Kidney (tissue), 14 donors: Measurements from ENCODE around the gene FLT1. TPM values are rescaled to one million over a fixed set of nuclear protein-coding genes. Genes with fewer than 3 reads are reported as not detected.

Experiments
- DNase-seq, 5 donors: peaks; one replicate each; pipeline ENCODE4 v3.0.0-alpha.2; 2013 to 2020
- FAIRE-seq: peaks from 2 replicates; lab custom pipeline; 2012; peaks lifted over from hg19 to GRCh38; lab: Jason Lieb, UNC
- H3K27ac ChIP-seq, 2 donors: one replicate each; pipeline ENCODE4 v1.7.0; 2013; ENCODE audit warnings: low read depth in 2 of 2, low read length in 2 of 2, inconsistent platforms in 1 of 2
- H3K27me3 ChIP-seq: one replicate; pipeline ENCODE4 v1.7.1; 2013; ENCODE audit warnings: low read length, inconsistent platforms; ENCODE audit not compliant: control insufficient read depth, insufficient read depth
- H3K36me3 ChIP-seq, 3 donors: one replicate each; pipeline versions ENCODE4 v1.7.0 to v1.7.1; 2013; ENCODE audit warnings: low read length in 3 of 3, control low read depth in 1 of 3, inconsistent platforms in 1 of 3; ENCODE audit not compliant: insufficient read depth in 3 of 3, control insufficient read depth in 2 of 3
- H3K4me1 ChIP-seq, 3 donors: one replicate each; pipeline versions ENCODE4 v1.7.0 to v1.7.1; 2013; ENCODE audit warnings: low read length in 3 of 3, inconsistent platforms in 1 of 3, low read depth in 1 of 3; ENCODE audit not compliant: control insufficient read depth in 2 of 3, insufficient read depth in 2 of 3
- H3K4me3 ChIP-seq, 3 donors: one replicate each; pipeline versions ENCODE4 v1.7.0 to v1.8.1; 2013; ENCODE audit warnings: low read length in 3 of 3, control low read depth in 1 of 3, inconsistent platforms in 1 of 3
- H3K9ac ChIP-seq, 3 donors: one replicate each; pipeline versions ENCODE4 v1.7.0 to v1.7.1; 2013; ENCODE audit warnings: low read length in 3 of 3, control low read depth in 1 of 3, inconsistent platforms in 1 of 3
- H3K9me3 ChIP-seq, 3 donors: one replicate each; pipeline versions ENCODE4 v1.7.0 to v1.7.1; 2013; ENCODE audit warnings: low read length in 3 of 3, control low read depth in 1 of 3, inconsistent platforms in 1 of 3; ENCODE audit not compliant: control insufficient read depth in 2 of 3, insufficient read depth in 1 of 3
- intact Hi-C: fragments of 100-400 bp; cut with DNase I; formaldehyde crosslinking; loops from one replicate; pipeline ENCODE4 v1.11.1; 2022
- polyA plus RNA-seq: library from polyadenylated mRNA; stranded (reverse); fragments of 350-450 nt; fragmentation: Illumina TruSeq; extraction: RNeasy Lipid Tissue Mini Kit (QIAGEN cat#74804); gene quantifications from one replicate; pipeline ENCODE4 v1.2.3, GENCODE V29; 2014; ENCODE audit warnings: low read depth, low replicate concordance; ENCODE audit not compliant: insufficient read depth
- total RNA-seq: library from RNA; stranded (reverse); fragmentation: NEBNext Ultra II Directional; extraction: Animal tissue kit (Norgen Biotek cat#: 25700); gene quantifications from one replicate; pipeline ENCODE4 v1.2.1, GENCODE V29; 2021
- TF ChIP-seq, protein P1 (sequence below): IDR thresholded peaks from 3 replicates; pipeline ENCODE4 v1.5.1; 2012; ENCODE audit warnings: mild to moderate bottlenecking, moderate library complexity, borderline replicate concordance; ENCODE audit not compliant: insufficient read depth; ENCODE audit errors: extremely low read depth
- donor health status: control.
- donor health status: control.
- donor health status: control.
- donor health status: control.
- donor health status: control.
- donor health status: DM: yes; HTN: yes; CAD: no.
- donor health status: Normal renal cell carcinoma (clear cell type).

The FLT1 gene
- total and polyA plus RNA-seq, 2 donors from 2014 or later = 17.2 to 45.7 TPM

DNA sequence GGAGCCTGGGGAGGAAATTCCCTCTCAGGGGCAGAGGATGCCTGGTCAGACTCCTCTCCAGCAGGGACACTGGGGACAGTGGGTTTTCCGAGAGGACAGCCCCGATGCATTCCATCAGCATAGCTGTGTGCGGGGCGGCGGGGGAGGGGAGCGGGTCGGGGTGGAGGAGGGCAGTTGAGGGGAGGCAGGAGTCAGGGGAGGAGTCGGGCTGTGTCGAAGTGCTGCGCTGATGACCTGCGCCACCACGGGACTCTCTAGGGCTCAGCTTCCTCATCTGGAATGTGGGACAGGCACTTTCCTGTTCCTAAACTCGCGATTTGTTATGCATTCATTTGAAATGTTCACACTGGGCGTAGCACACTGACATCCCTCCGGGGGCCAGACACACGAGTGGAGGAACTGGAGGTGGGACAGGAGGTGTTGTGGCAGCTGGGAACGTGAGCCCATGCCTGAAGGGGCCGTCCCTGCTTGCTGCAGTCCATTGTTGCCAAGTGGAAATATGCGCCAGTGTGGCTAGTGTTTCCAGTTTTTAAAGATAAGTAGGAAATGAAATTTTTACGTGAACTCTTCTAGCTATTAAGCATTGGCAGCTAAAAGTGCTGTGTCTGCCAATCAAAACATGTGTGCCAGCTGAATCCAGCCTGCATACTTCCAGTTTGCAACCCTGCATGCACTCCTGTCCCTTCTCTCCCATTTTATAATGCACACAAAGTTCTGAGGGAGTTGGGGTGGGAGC is 43.3 kb downstream of the FLT1 start:
- intact Hi-C loops = no loop called here
- Histone ChIP-seq H3K9ac (no peak overlapping the region), H3K27ac (no peak overlapping the region), H3K36me3 (no peaks in the 10 kb centered on the region), H3K4me1 (no peaks in the 10 kb centered on the region), H3K4me3 (no peak overlapping the region), H3K27me3 (no peaks in the 10 kb centered on the region), H3K9me3 (peaks cover 0 to 5% (median 4%) of the 10 kb centered on the region in 3 donors)
- no peak for FAIRE-seq
- TF ChIP-seq, protein P1, sequence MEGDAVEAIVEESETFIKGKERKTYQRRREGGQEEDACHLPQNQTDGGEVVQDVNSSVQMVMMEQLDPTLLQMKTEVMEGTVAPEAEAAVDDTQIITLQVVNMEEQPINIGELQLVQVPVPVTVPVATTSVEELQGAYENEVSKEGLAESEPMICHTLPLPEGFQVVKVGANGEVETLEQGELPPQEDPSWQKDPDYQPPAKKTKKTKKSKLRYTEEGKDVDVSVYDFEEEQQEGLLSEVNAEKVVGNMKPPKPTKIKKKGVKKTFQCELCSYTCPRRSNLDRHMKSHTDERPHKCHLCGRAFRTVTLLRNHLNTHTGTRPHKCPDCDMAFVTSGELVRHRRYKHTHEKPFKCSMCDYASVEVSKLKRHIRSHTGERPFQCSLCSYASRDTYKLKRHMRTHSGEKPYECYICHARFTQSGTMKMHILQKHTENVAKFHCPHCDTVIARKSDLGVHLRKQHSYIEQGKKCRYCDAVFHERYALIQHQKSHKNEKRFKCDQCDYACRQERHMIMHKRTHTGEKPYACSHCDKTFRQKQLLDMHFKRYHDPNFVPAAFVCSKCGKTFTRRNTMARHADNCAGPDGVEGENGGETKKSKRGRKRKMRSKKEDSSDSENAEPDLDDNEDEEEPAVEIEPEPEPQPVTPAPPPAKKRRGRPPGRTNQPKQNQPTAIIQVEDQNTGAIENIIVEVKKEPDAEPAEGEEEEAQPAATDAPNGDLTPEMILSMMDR = no peak
- DNase-seq = peak in 1 of 5 donors; percentile 19

DNA sequence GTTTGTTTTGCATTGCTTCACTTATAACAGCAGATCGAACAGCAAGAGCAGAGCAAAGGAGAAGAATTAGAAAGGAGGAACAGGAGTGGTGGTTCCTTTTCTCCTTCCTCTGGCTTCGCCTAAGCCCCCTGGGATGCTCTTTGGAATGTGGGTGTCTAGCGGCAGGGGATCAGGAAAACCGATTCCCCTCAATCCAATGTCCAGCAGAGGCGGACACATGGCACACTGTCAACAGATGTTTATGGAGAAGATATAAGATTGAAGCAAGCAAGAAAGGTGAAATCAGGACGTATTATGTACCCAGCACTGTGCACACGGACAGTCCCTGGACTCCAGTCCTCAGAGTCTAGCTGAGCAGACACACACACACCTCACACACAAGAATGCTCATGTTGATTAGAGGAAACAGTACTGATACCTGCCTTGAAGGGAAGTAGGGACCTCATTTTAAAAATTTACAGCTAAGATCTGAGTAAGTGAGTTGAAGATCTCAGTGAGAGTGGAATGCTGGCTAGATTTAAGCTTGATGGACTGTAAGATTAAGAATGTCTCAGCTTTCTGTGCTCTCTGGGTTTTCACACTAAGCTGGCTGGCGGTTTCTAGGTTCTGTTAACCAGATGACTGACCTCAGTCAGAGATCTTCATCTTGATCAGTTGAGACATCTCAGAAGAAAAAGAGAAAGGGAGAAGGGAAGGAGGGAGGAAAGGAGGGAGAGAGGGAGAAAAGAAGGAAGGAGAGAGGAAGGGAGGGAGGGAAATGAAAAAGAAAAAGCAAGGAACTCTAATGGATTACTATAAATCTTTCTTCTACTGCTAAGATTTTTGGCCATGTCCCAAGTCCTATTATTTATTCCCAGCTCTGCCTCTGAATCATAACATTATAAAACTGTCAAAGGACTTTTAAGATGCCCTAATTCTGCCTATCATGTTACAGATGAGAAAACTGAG is 44.8 kb downstream of the FLT1 start:
- Histone ChIP-seq H3K36me3 (no peaks in the 10 kb centered on the region), H3K4me1 (no peaks in the 10 kb centered on the region), H3K9ac (no peak overlapping the region), H3K27ac (no peak overlapping the region), H3K27me3 (no peaks in the 10 kb centered on the region), H3K4me3 (no peak overlapping the region), H3K9me3 (peaks cover 0 to 7% (median 4%) of the 10 kb centered on the region in 3 donors)
- no peak for FAIRE-seq
- intact Hi-C loops = no loop called here
- TF ChIP-seq, protein P1 = no peak
- peak in 2 of 5 donors; percentile 36 to 52 for DNase-seq

DNA sequence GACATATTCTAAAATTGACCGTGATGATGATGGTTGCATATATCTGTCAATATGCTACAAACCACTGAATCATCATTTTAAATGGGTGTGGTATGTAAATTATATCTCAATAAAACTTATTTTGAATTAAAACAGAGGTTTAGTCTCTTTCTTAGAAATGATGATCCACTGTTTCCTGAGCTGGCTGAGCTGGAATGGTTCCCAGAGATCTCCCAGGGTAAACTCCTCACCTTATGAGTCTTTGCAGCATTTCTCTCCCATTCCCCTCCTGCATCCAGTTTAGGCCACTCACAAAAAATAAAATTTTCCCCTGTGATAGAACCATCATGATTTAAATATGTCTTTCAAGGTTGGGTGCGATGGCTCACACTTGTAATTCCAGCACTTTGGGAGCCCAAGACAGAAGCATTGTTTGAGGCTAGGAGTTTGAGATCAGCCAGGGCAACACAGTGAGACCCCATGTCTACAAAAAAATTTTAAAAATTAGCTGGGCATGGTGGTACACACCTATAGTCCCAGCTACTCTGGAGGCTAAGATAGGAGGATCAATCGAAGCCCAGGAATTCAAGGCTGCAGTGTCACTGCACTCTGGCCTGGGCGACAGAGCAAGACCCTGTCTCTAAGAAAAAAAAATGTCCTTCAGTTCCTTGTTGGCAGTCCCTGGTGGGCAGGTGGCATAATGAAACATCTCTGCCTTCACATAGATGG is 46.1 kb downstream of the FLT1 start:
- Histone ChIP-seq H3K4me3 (no peak overlapping the region), H3K4me1 (no peaks in the 10 kb centered on the region), H3K36me3 (no peaks in the 10 kb centered on the region), H3K9ac (no peak overlapping the region), H3K27me3 (no peaks in the 10 kb centered on the region), H3K27ac (no peak overlapping the region), H3K9me3 (peaks cover 0 to 7% (median 4%) of the 10 kb centered on the region in 3 donors)
- DNase-seq (no peak), FAIRE-seq (no peak)
- TF ChIP-seq, protein P1 = no peak
- intact Hi-C loops = no loop called here
